WTC11 (cell line): ENCODE data around the gene PSMC4. TPM values are rescaled to one million over a fixed set of nuclear protein-coding genes. Genes with fewer than 3 reads are reported as not detected.

Experiments
- ATAC-seq: fragments of 200-7000 bp; cut with Tn5 transposase; 2 replicates; pipeline ENCODE4 v1.10.0; 2021; ENCODE audit warnings: mild to moderate bottlenecking, moderate library complexity
- CTCF ChIA-PET: fragments of 300-600 bp; sonication (Branson Sonifier 250); formaldehyde crosslinking; loops from one replicate; lab custom pipeline; 2021; ENCODE audit warnings: antibody characterized with exemption; lab: Charles Lee
- POLR2A ChIA-PET: fragments of 350-600 bp; sonication (Branson Sonifier 250); formaldehyde crosslinking; loops from one replicate; lab custom pipeline; 2021; ENCODE audit warnings: antibody characterized with exemption; lab: Charles Lee
- DNase-seq: peaks from one replicate; pipeline ENCODE4 v3.0.0; 2021; ENCODE audit warnings: low spot score
- H3K27ac Mint-ChIP-seq: 2 replicates; pipeline ENCODE4 v1.8.0; 2021; ENCODE audit warnings: mixed read lengths
- H3K27me3 Mint-ChIP-seq: 2 replicates; pipeline ENCODE4 v1.8.0; 2021; ENCODE audit warnings: low read depth, mild to moderate bottlenecking, moderate library complexity, mixed read lengths
- H3K36me3 Mint-ChIP-seq: 2 replicates; pipeline ENCODE4 v1.8.0; 2021; ENCODE audit warnings: mixed read lengths
- H3K4me1 Mint-ChIP-seq: 2 replicates; pipeline ENCODE4 v1.8.0; 2022; ENCODE audit warnings: mixed read lengths
- H3K4me3 Mint-ChIP-seq: 2 replicates; pipeline ENCODE4 v1.8.0; 2021; ENCODE audit warnings: mild to moderate bottlenecking, moderate library complexity, mixed read lengths
- H3K9me3 Mint-ChIP-seq: 2 replicates; pipeline ENCODE4 v1.8.0; 2021; ENCODE audit warnings: mixed read lengths
- CREB1 ChIP-seq: sonication (generic); formaldehyde crosslinking; IDR thresholded peaks from 2 replicates; pipeline ENCODE4 v1.8.0; 2023; ENCODE audit warnings: mild to moderate bottlenecking, missing genetic modification reagents
- GABPB1 ChIP-seq: sonication (generic); formaldehyde crosslinking; IDR thresholded peaks from 2 replicates; pipeline ENCODE4 v1.8.1; 2023; ENCODE audit warnings: mild to moderate bottlenecking, missing genetic modification reagents
- GRHL2 ChIP-seq: fragments of 250-450 bp; sonication (Bioruptor Pico); IDR thresholded peaks from 2 replicates; pipeline ENCODE4 v1.8.0; 2022; ENCODE audit warnings: mild to moderate bottlenecking, moderate library complexity; ENCODE audit not compliant: insufficient replicate concordance, severe bottlenecking
- GTF2I ChIP-seq: fragments of 250-450 bp; sonication (Bioruptor Pico); conservative IDR thresholded peaks from 2 replicates; pipeline ENCODE4 v1.4.0; 2021; ENCODE audit warnings: mild to moderate bottlenecking
- NFATC4 ChIP-seq: fragments of 250-450 bp; sonication (Bioruptor Pico); IDR thresholded peaks from 2 replicates; pipeline ENCODE4 v1.9.0; 2021; ENCODE audit warnings: mild to moderate bottlenecking
- OVOL2 ChIP-seq: fragments of 250-450 bp; sonication (Bioruptor Pico); IDR thresholded peaks from 2 replicates; pipeline ENCODE4 v1.9.0; 2021; ENCODE audit warnings: mild to moderate bottlenecking, borderline replicate concordance
- RELA ChIP-seq: sonication (generic); formaldehyde crosslinking; IDR thresholded peaks from 2 replicates; pipeline ENCODE4 v1.8.1; 2022; ENCODE audit warnings: missing genetic modification reagents, mild to moderate bottlenecking, borderline replicate concordance
- SP1 ChIP-seq: sonication (generic); formaldehyde crosslinking; conservative IDR thresholded peaks from 2 replicates; pipeline ENCODE4 v1.8.1; 2022; ENCODE audit warnings: missing genetic modification reagents
- TEAD1 ChIP-seq: sonication (generic); formaldehyde crosslinking; IDR thresholded peaks from 2 replicates; pipeline ENCODE4 v1.8.0; 2022; ENCODE audit warnings: mild to moderate bottlenecking, missing genetic modification reagents
- ZNF121 ChIP-seq: sonication (generic); formaldehyde crosslinking; IDR thresholded peaks from 2 replicates; pipeline ENCODE4 v1.8.0; 2023; ENCODE audit warnings: missing genetic modification reagents
- ZNF219 ChIP-seq: sonication (generic); formaldehyde crosslinking; IDR thresholded peaks from 2 replicates; pipeline ENCODE4 v1.8.0; 2023; ENCODE audit warnings: missing genetic modification reagents, mild to moderate bottlenecking, borderline replicate concordance
- ZNF396 ChIP-seq: fragments of 250-450 bp; sonication (Bioruptor Pico); IDR thresholded peaks from 2 replicates; pipeline ENCODE4 v1.8.0; 2021; ENCODE audit warnings: mild to moderate bottlenecking, moderate library complexity, borderline replicate concordance
- ZNF416 ChIP-seq: fragments of 250-450 bp; sonication (Bioruptor Pico); IDR thresholded peaks from 2 replicates; pipeline ENCODE4 v1.9.0; 2021; ENCODE audit warnings: mild to moderate bottlenecking, inconsistent platforms
- total RNA-seq: library from RNA; stranded (reverse); gene quantifications from 3 replicates; pipeline ENCODE4 v1.2.3, GENCODE V29; 2021
- TF ChIP-seq, protein P1 (sequence below): sonication (generic); formaldehyde crosslinking; IDR thresholded peaks from 2 replicates; pipeline ENCODE4 v1.8.0; 2022; ENCODE audit warnings: mild to moderate bottlenecking, missing genetic modification reagents
- TF ChIP-seq, protein P2 (sequence below): sonication (generic); formaldehyde crosslinking; IDR thresholded peaks from 2 replicates; pipeline ENCODE4 v1.8.0; 2023; ENCODE audit warnings: missing genetic modification reagents, mild to moderate bottlenecking, borderline replicate concordance
- TF ChIP-seq, protein P3 (sequence below): fragments of 250-450 bp; sonication (Bioruptor Pico); IDR thresholded peaks from 2 replicates; pipeline ENCODE4 v1.8.0; 2021; ENCODE audit warnings: mild to moderate bottlenecking
- TF ChIP-seq, protein P4 (sequence below): fragments of 250-450 bp; sonication (Bioruptor Pico); IDR thresholded peaks from 2 replicates; pipeline ENCODE4 v1.9.0; 2021; ENCODE audit warnings: mild to moderate bottlenecking

The PSMC4 gene
- total RNA-seq, 1 experiment from 2014 or later: 105 TPM

DNA sequence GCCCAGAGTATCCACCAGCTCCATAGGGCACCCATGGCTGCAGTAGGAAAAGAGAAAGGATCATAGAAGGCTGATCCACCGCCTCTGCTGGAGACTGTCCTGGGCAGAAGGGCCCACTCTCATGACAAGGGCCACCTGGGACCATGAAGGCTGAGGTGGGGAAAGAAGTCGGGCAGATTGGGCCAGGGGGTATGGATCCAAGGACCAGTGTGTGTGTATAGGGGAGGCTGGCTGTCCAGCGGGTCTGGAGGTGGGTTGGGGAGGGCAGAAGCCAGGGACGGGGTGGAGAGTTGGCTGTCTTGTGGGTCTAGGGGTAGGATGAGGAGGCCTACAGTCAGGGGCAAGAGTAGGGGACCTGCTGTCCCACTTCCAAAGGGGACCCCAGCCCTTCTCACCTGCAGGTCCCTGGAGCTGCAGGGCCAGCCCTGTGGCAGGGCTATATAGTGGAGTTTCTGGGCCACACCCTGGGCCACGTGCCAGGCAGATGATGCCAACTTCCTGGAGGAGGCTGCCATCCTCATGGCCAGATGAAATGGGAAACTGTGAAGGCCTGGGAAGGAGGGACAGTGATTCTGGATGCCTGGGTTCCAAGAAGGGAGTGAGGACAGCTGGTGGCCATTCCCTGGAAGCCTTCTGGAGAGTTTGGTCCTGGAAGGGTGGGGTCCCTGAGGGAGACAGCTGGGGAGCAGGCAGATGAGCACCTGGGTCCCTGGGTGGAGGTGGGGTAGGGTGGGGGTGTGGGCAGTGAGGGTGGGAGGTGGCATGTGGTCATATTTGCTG is 36.2 kb upstream of the PSMC4 start, which contains the start of gene FCGBP (continued):
- TF ChIP-seq, protein P1, sequence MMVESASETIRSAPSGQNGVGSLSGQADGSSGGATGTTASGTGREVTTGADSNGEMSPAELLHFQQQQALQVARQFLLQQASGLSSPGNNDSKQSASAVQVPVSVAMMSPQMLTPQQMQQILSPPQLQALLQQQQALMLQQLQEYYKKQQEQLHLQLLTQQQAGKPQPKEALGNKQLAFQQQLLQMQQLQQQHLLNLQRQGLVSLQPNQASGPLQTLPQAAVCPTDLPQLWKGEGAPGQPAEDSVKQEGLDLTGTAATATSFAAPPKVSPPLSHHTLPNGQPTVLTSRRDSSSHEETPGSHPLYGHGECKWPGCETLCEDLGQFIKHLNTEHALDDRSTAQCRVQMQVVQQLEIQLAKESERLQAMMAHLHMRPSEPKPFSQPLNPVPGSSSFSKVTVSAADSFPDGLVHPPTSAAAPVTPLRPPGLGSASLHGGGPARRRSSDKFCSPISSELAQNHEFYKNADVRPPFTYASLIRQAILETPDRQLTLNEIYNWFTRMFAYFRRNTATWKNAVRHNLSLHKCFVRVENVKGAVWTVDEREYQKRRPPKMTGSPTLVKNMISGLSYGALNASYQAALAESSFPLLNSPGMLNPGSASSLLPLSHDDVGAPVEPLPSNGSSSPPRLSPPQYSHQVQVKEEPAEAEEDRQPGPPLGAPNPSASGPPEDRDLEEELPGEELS (CRISPR knock-in tag): no peak
- TF ChIP-seq OVOL2: no peak
- no peak for TF ChIP-seq NFATC4 (CRISPR knock-in tag)
- no peak for TF ChIP-seq CREB1
- TF ChIP-seq, protein P2, sequence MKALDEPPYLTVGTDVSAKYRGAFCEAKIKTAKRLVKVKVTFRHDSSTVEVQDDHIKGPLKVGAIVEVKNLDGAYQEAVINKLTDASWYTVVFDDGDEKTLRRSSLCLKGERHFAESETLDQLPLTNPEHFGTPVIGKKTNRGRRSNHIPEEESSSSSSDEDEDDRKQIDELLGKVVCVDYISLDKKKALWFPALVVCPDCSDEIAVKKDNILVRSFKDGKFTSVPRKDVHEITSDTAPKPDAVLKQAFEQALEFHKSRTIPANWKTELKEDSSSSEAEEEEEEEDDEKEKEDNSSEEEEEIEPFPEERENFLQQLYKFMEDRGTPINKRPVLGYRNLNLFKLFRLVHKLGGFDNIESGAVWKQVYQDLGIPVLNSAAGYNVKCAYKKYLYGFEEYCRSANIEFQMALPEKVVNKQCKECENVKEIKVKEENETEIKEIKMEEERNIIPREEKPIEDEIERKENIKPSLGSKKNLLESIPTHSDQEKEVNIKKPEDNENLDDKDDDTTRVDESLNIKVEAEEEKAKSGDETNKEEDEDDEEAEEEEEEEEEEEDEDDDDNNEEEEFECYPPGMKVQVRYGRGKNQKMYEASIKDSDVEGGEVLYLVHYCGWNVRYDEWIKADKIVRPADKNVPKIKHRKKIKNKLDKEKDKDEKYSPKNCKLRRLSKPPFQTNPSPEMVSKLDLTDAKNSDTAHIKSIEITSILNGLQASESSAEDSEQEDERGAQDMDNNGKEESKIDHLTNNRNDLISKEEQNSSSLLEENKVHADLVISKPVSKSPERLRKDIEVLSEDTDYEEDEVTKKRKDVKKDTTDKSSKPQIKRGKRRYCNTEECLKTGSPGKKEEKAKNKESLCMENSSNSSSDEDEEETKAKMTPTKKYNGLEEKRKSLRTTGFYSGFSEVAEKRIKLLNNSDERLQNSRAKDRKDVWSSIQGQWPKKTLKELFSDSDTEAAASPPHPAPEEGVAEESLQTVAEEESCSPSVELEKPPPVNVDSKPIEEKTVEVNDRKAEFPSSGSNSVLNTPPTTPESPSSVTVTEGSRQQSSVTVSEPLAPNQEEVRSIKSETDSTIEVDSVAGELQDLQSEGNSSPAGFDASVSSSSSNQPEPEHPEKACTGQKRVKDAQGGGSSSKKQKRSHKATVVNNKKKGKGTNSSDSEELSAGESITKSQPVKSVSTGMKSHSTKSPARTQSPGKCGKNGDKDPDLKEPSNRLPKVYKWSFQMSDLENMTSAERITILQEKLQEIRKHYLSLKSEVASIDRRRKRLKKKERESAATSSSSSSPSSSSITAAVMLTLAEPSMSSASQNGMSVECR (CRISPR knock-in tag): no peak
- TF ChIP-seq GRHL2: no peak
- no peak for TF ChIP-seq TEAD1
- no peak for TF ChIP-seq RELA (CRISPR knock-in tag)

- Mint-ChIP-seq H3K27ac (no peak overlapping the region), H3K4me1 (no peaks in the 10 kb centered on the region), H3K27me3 (peaks cover 3% of the 10 kb centered on the region), H3K9me3 (no peaks in the 10 kb centered on the region), H3K36me3 (no peaks in the 10 kb centered on the region), H3K4me3 (no peak overlapping the region)
- CTCF ChIA-PET: no interaction called here
- ATAC-seq: peak; percentile 55; the same call in 1 of the 2 replicates
- POLR2A ChIA-PET: no interaction called here
- TF ChIP-seq, protein P3, sequence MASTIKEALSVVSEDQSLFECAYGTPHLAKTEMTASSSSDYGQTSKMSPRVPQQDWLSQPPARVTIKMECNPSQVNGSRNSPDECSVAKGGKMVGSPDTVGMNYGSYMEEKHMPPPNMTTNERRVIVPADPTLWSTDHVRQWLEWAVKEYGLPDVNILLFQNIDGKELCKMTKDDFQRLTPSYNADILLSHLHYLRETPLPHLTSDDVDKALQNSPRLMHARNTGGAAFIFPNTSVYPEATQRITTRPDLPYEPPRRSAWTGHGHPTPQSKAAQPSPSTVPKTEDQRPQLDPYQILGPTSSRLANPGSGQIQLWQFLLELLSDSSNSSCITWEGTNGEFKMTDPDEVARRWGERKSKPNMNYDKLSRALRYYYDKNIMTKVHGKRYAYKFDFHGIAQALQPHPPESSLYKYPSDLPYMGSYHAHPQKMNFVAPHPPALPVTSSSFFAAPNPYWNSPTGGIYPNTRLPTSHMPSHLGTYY (CRISPR knock-in tag): no peak
- no peak for DNase-seq
Observed at GRCh38 chr19:39935364-39935661, 35.7 kb upstream of the PSMC4 start.

GRCh38 chr19:39936020-39936419 is 34.9 kb upstream of the PSMC4 start:
- no peak overlapping the region for H3K4me3 Mint-ChIP-seq
- CTCF ChIA-PET: no interaction called here
- no peaks in the 10 kb centered on the region for H3K4me1 Mint-ChIP-seq
- ATAC-seq: no peak
- H3K27me3 Mint-ChIP-seq: peaks cover 3% of the 10 kb centered on the region
- H3K9me3 Mint-ChIP-seq: no peaks in the 10 kb centered on the region
- DNase-seq: no peak
- POLR2A ChIA-PET: no interaction called here
- no peaks in the 10 kb centered on the region for H3K36me3 Mint-ChIP-seq
- no peak overlapping the region for H3K27ac Mint-ChIP-seq
- TF ChIP-seq, protein P4, sequence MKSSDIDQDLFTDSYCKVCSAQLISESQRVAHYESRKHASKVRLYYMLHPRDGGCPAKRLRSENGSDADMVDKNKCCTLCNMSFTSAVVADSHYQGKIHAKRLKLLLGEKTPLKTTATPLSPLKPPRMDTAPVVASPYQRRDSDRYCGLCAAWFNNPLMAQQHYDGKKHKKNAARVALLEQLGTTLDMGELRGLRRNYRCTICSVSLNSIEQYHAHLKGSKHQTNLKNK (CRISPR knock-in tag): no peak
- no peak for TF ChIP-seq ZNF396 (CRISPR knock-in tag)
- TF ChIP-seq GTF2I: no peak
- no peak for TF ChIP-seq SP1

- Mint-ChIP-seq H3K27ac (no peak overlapping the region), H3K4me3 (no peak overlapping the region), H3K9me3 (no peaks in the 10 kb centered on the region), H3K27me3 (peaks cover 3% of the 10 kb centered on the region), H3K36me3 (no peaks in the 10 kb centered on the region), H3K4me1 (0 out of 2 replicates have a peak, but pooled peaks cover 2% of the 10 kb centered on the region)
- ChIA-PET POLR2A (no interaction called here), CTCF (no interaction called here)
- DNase-seq (no peak), ATAC-seq (no peak)
- TF ChIP-seq GABPB1 (CRISPR knock-in tag): no peak
- no peak for TF ChIP-seq ZNF416
- no peak for TF ChIP-seq ZNF219 (CRISPR knock-in tag)
- TF ChIP-seq ZNF121 (CRISPR knock-in tag): 0 out of 2 replicates have a peak, but pooled peaks have one; percentile 24
Observed at GRCh38 chr19:39936622-39937021, 34.3 kb upstream of the PSMC4 start.
